ENCODE data around the gene MED22.

Gene MED22

GRCh38 chr9:133347985-133348717 is at the start of gene MED22, which contains the start of gene RPL7A:
Gene MED22, minus strand, starts transcription at chr9:133348131. Its CDS starts 1,469 bp downstream, at chr9:133346662.
Gene RPL7A, plus strand, starts transcription at chr9:133348218. Its CDS starts 26 bp downstream, at chr9:133348244.
- TF ChIP-seq CTCF (IDR thresholded peaks at IDR 0.05) (no peak), ZFX (IDR thresholded peaks at IDR 0.05; ENCODE audit: borderline replicate concordance) (no peak)
- peak within 1 kb of the TSS; percentile 92 for H3K27ac ChIP-seq

GRCh38 chr9:133397370-133397769 is 49.4 kb upstream of the MED22 start:
- TF ChIP-seq CTCF (IDR thresholded peaks at IDR 0.05) (no peak), ZFX (IDR thresholded peaks at IDR 0.05; ENCODE audit: borderline replicate concordance) (no peak)
- H3K27ac ChIP-seq = no peak overlapping the region

GRCh38 chr9:133396952-133397351 is 49.0 kb upstream of the MED22 start:
- TF ChIP-seq CTCF (IDR thresholded peaks at IDR 0.05) = peak; percentile 33
- TF ChIP-seq ZFX (IDR thresholded peaks at IDR 0.05; ENCODE audit: borderline replicate concordance) = no peak
- no peak overlapping the region for H3K27ac ChIP-seq

- TF ChIP-seq ZFX (IDR thresholded peaks at IDR 0.05; ENCODE audit: borderline replicate concordance) (no peak), CTCF (IDR thresholded peaks at IDR 0.05) (no peak)
- no peak overlapping the region for H3K27ac ChIP-seq
Observed at GRCh38 chr9:133394687-133395271, 46.8 kb upstream of the MED22 start.

- TF ChIP-seq CTCF (IDR thresholded peaks at IDR 0.05) (no peak), ZFX (IDR thresholded peaks at IDR 0.05; ENCODE audit: borderline replicate concordance) (no peak)
- no peak overlapping the region for H3K27ac ChIP-seq
Observed at GRCh38 chr9:133393399-133393798, 45.5 kb upstream of the MED22 start.

- peak overlapping the region; percentile 38; the same call in 1 of the 2 replicates for H3K27ac ChIP-seq
Observed at GRCh38 chr9:133392308-133392707, 44.4 kb upstream of the MED22 start.

GRCh38 chr9:133391449-133391848 is 43.5 kb upstream of the MED22 start:
- peak overlapping the region; percentile 38; the same call in 1 of the 2 replicates for H3K27ac ChIP-seq

GRCh38 chr9:133390713-133391112 is 42.8 kb upstream of the MED22 start:
- H3K27ac ChIP-seq = no peak overlapping the region
- TF ChIP-seq CTCF (IDR thresholded peaks at IDR 0.05) = no peak
- no peak for TF ChIP-seq ZFX (IDR thresholded peaks at IDR 0.05; ENCODE audit: borderline replicate concordance)

All from 22Rv1 (cell line).